ENCODE measurements around the gene RXRA. TPM values are rescaled to one million over a fixed set of nuclear protein-coding genes. Genes with fewer than 3 reads are reported as not detected.

The RXRA gene
- total and polyA plus RNA-seq, 5 donors from 2014 or later = 0.29 to 13.6 (median 1.4) TPM

- no peaks in the 10 kb centered on the region for H3K9me3 ChIP-seq (ENCODE audit: control insufficient read depth in 2 of 2, low read length in 2 of 2)
- DNase-seq = no peak
- H3K4me1 ChIP-seq (ENCODE audit: control insufficient read depth, insufficient read depth, low read length, poor library complexity, severe bottlenecking) = no peaks in the 10 kb centered on the region
- peak overlapping the region in 1 of 3 donors; percentile 44 for H3K27ac Mint-ChIP-seq
- ATAC-seq (ENCODE audit: low read depth in 2 of 2) = no peak
- H3K27me3 ChIP-seq (ENCODE audit: control insufficient read depth, insufficient read depth, low read length) = no peaks in the 10 kb centered on the region
- H3K27ac ChIP-seq (ENCODE audit: insufficient read depth, low read length, poor library complexity, severe bottlenecking) = no peak overlapping the region
- peaks cover 0 to 6% (median 3%) of the 10 kb centered on the region in 4 donors for H3K4me1 Mint-ChIP-seq
- peaks cover 0 to 6% (median 0%) of the 10 kb centered on the region in 7 donors for H3K9me3 Mint-ChIP-seq
- no peaks in the 10 kb centered on the region for H3K36me3 ChIP-seq (ENCODE audit: control insufficient read depth, insufficient read depth, low read length)
- H3K27me3 Mint-ChIP-seq = peaks cover 6% of the 10 kb centered on the region
- no peak overlapping the region for H3K4me3 ChIP-seq (ENCODE audit: low read depth, low read length)
- no peaks in the 10 kb centered on the region for H3K36me3 Mint-ChIP-seq
- H3K4me3 Mint-ChIP-seq = no peak overlapping the region
These were observed 26.4 kb upstream of the RXRA start for GRCh38 chr9:134299883-134300282.

- Mint-ChIP-seq H3K27ac (no peak overlapping the region), H3K4me1 (peaks cover 0 to 6% (median 3%) of the 10 kb centered on the region in 4 donors), H3K9me3 (peaks cover 0 to 2% (median 0%) of the 10 kb centered on the region in 7 donors), H3K27me3 (no peaks in the 10 kb centered on the region), H3K36me3 (no peaks in the 10 kb centered on the region), H3K4me3 (no peak overlapping the region)
- Histone ChIP-seq H3K27ac (ENCODE audit: insufficient read depth, low read length, poor library complexity, severe bottlenecking) (no peak overlapping the region), H3K4me3 (ENCODE audit: low read depth, low read length) (no peak overlapping the region), H3K36me3 (ENCODE audit: control insufficient read depth, insufficient read depth, low read length) (no peaks in the 10 kb centered on the region), H3K4me1 (ENCODE audit: control insufficient read depth, insufficient read depth, low read length, poor library complexity, severe bottlenecking) (no peaks in the 10 kb centered on the region), H3K9me3 (ENCODE audit: control insufficient read depth in 2 of 2, low read length in 2 of 2) (no peaks in the 10 kb centered on the region), H3K27me3 (ENCODE audit: control insufficient read depth, insufficient read depth, low read length) (no peaks in the 10 kb centered on the region)
- ATAC-seq (ENCODE audit: low read depth in 2 of 2) (peak; percentile 52 to 53), DNase-seq (peak in 1 of 3 donors; percentile 54)
These were observed 24.7 kb upstream of the RXRA start for GRCh38 chr9:134301387-134302129.

- Histone ChIP-seq H3K9me3 (ENCODE audit: control insufficient read depth in 2 of 2, low read length in 2 of 2) (no peaks in the 10 kb centered on the region), H3K4me1 (ENCODE audit: control insufficient read depth, insufficient read depth, low read length, poor library complexity, severe bottlenecking) (no peaks in the 10 kb centered on the region), H3K36me3 (ENCODE audit: control insufficient read depth, insufficient read depth, low read length) (no peaks in the 10 kb centered on the region), H3K27me3 (ENCODE audit: control insufficient read depth, insufficient read depth, low read length) (no peaks in the 10 kb centered on the region), H3K4me3 (ENCODE audit: low read depth, low read length) (no peak overlapping the region), H3K27ac (ENCODE audit: insufficient read depth, low read length, poor library complexity, severe bottlenecking) (no peak overlapping the region)
- Mint-ChIP-seq H3K27ac (no peak overlapping the region), H3K4me1 (peaks cover 0 to 6% (median 3%) of the 10 kb centered on the region in 4 donors), H3K27me3 (no peaks in the 10 kb centered on the region), H3K9me3 (peaks cover 0 to 2% (median 0%) of the 10 kb centered on the region in 7 donors), H3K36me3 (no peaks in the 10 kb centered on the region), H3K4me3 (no peak overlapping the region)
- no peak for DNase-seq
- no peak for ATAC-seq (ENCODE audit: low read depth in 2 of 2)
These were observed 24.0 kb upstream of the RXRA start for GRCh38 chr9:134302130-134302817.

GRCh38 chr9:134303601-134304000 is 22.7 kb upstream of the RXRA start:
- DNase-seq = no peak
- Mint-ChIP-seq H3K4me3 (no peak overlapping the region), H3K27ac (no peak overlapping the region), H3K27me3 (no peaks in the 10 kb centered on the region), H3K9me3 (peaks cover 0 to 2% (median 0%) of the 10 kb centered on the region in 7 donors), H3K4me1 (peaks cover 0 to 6% (median 3%) of the 10 kb centered on the region in 4 donors), H3K36me3 (no peaks in the 10 kb centered on the region)
- no peak overlapping the region for H3K4me3 ChIP-seq (ENCODE audit: low read depth, low read length)
- no peaks in the 10 kb centered on the region for H3K4me1 ChIP-seq (ENCODE audit: control insufficient read depth, insufficient read depth, low read length, poor library complexity, severe bottlenecking)
- no peaks in the 10 kb centered on the region for H3K27me3 ChIP-seq (ENCODE audit: control insufficient read depth, insufficient read depth, low read length)
- no peaks in the 10 kb centered on the region for H3K36me3 ChIP-seq (ENCODE audit: control insufficient read depth, insufficient read depth, low read length)
- H3K27ac ChIP-seq (ENCODE audit: insufficient read depth, low read length, poor library complexity, severe bottlenecking) = no peak overlapping the region
- ATAC-seq (ENCODE audit: low read depth in 2 of 2) = no peak
- no peaks in the 10 kb centered on the region for H3K9me3 ChIP-seq (ENCODE audit: control insufficient read depth in 2 of 2, low read length in 2 of 2)

- Mint-ChIP-seq H3K36me3 (no peaks in the 10 kb centered on the region), H3K9me3 (peaks cover 0 to 2% (median 0%) of the 10 kb centered on the region in 7 donors), H3K4me1 (peaks cover 0 to 6% (median 3%) of the 10 kb centered on the region in 4 donors), H3K27me3 (peaks cover under 1% of the 10 kb centered on the region), H3K4me3 (no peak overlapping the region), H3K27ac (no peak overlapping the region)
- Histone ChIP-seq H3K4me3 (ENCODE audit: low read depth, low read length) (no peak overlapping the region), H3K27me3 (ENCODE audit: control insufficient read depth, insufficient read depth, low read length) (no peaks in the 10 kb centered on the region), H3K36me3 (ENCODE audit: control insufficient read depth, insufficient read depth, low read length) (no peaks in the 10 kb centered on the region), H3K9me3 (ENCODE audit: control insufficient read depth in 2 of 2, low read length in 2 of 2) (no peaks in the 10 kb centered on the region), H3K27ac (ENCODE audit: insufficient read depth, low read length, poor library complexity, severe bottlenecking) (no peak overlapping the region), H3K4me1 (ENCODE audit: control insufficient read depth, insufficient read depth, low read length, poor library complexity, severe bottlenecking) (no peaks in the 10 kb centered on the region)
- no peak for ATAC-seq (ENCODE audit: low read depth in 2 of 2)
- no peak for DNase-seq
These were observed 22.0 kb upstream of the RXRA start for GRCh38 chr9:134304261-134304660.

- Mint-ChIP-seq H3K9me3 (peaks cover 0 to 2% (median 0%) of the 10 kb centered on the region in 7 donors), H3K4me1 (peaks cover 0 to 6% (median 3%) of the 10 kb centered on the region in 4 donors), H3K27ac (no peak overlapping the region), H3K4me3 (no peak overlapping the region), H3K36me3 (no peaks in the 10 kb centered on the region), H3K27me3 (peaks cover 5% of the 10 kb centered on the region)
- H3K36me3 ChIP-seq (ENCODE audit: control insufficient read depth, insufficient read depth, low read length) = no peaks in the 10 kb centered on the region
- no peak overlapping the region for H3K27ac ChIP-seq (ENCODE audit: insufficient read depth, low read length, poor library complexity, severe bottlenecking)
- H3K27me3 ChIP-seq (ENCODE audit: control insufficient read depth, insufficient read depth, low read length) = no peaks in the 10 kb centered on the region
- no peaks in the 10 kb centered on the region for H3K4me1 ChIP-seq (ENCODE audit: control insufficient read depth, insufficient read depth, low read length, poor library complexity, severe bottlenecking)
- H3K4me3 ChIP-seq (ENCODE audit: low read depth, low read length) = no peak overlapping the region
- H3K9me3 ChIP-seq (ENCODE audit: control insufficient read depth in 2 of 2, low read length in 2 of 2) = no peaks in the 10 kb centered on the region
- DNase-seq = no peak
- ATAC-seq (ENCODE audit: low read depth in 2 of 2) = no peak
These were observed 21.6 kb upstream of the RXRA start for GRCh38 chr9:134304690-134305089.

GRCh38 chr9:134305533-134305932 is 20.7 kb upstream of the RXRA start:
- no peaks in the 10 kb centered on the region for H3K9me3 ChIP-seq (ENCODE audit: control insufficient read depth in 2 of 2, low read length in 2 of 2)
- Mint-ChIP-seq H3K4me3 (no peak overlapping the region), H3K27me3 (peaks cover 7% of the 10 kb centered on the region), H3K9me3 (peaks cover 0 to 2% (median 0%) of the 10 kb centered on the region in 7 donors), H3K36me3 (no peaks in the 10 kb centered on the region), H3K27ac (no peak overlapping the region), H3K4me1 (peaks cover 0 to 6% (median 2%) of the 10 kb centered on the region in 4 donors)
- DNase-seq = no peak
- no peaks in the 10 kb centered on the region for H3K4me1 ChIP-seq (ENCODE audit: control insufficient read depth, insufficient read depth, low read length, poor library complexity, severe bottlenecking)
- no peaks in the 10 kb centered on the region for H3K27me3 ChIP-seq (ENCODE audit: control insufficient read depth, insufficient read depth, low read length)
- no peak overlapping the region for H3K4me3 ChIP-seq (ENCODE audit: low read depth, low read length)
- no peak for ATAC-seq (ENCODE audit: low read depth in 2 of 2)
- H3K36me3 ChIP-seq (ENCODE audit: control insufficient read depth, insufficient read depth, low read length) = no peaks in the 10 kb centered on the region
- no peak overlapping the region for H3K27ac ChIP-seq (ENCODE audit: insufficient read depth, low read length, poor library complexity, severe bottlenecking)

Data from CD4-positive, CD25-positive, alpha-beta regulatory T cell (primary cell).